GM18909 (cell line): Measurements from ENCODE around the gene SRPRB.

Experiments used
- ATAC-seq: cut with Tn5 transposase; IDR thresholded peaks from one replicate; pipeline ENCODE4 v1.9.1; 2021; ENCODE audit warnings: mild to moderate bottlenecking; ENCODE audit not compliant: unreplicated experiment, poor library complexity

The SRPRB gene

GRCh38 chr3:133860519-133860918 is 54.9 kb downstream of the SRPRB start:
- ATAC-seq: no peak

DNA sequence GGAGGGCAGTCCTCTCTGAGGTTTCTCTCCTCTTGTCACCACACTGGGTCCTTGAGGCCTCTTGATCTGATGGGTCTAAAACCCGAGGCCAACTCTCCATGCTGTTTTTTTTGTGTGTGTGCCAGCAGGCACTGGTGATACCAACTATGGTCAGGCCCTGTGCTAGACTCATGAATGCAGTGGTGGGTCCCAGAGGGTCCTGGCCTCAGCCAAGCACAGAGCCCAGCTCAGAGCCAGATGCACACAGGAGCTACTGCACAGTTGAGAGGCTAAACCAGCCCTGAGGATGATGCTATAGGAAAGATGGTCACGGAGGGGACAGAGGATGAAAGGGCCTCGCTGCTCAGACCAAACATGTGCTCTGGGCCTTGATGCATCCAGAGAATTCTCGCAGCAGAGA is 56.5 kb downstream of the SRPRB start:
- no peak for ATAC-seq

DNA sequence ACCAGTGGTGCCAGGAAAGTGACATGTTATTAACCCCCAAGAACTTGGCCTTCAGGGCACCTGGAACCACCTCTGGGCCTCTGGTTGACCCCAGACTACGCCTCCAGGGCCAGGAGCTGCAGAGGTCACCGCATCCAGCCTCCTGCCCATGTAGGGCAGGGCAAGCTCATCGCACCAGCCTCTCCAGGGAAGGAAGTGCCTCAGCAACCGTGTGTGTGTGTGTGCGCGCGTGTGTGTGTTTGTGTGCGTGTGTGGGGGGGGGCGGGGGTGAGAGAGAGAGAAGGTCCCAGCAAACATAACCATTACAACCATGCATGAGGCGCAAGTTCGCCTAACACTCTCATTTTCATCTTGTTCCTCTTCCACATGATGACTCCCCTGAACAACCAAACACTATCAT is 58.3 kb downstream of the SRPRB start:
- no peak for ATAC-seq

DNA sequence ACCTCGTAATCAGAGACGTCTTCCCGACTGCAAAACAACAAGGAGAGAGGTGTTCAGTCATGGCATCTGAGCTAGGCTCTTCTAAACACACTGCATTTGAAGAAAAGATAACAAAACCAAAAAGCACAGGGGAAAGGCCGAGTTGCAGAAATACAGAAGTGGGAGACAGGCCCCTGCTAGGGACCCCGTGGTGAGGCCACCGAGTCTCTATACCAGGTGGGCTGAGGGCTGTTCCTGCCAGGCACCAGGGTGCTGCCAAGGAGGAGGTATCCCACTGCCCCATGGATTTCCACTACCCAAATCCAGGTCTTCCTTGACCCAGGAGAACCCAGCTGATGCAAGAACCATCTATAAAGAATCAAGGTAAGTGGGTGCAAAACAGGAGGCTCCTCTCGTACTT is 59.0 kb downstream of the SRPRB start:
- no peak for ATAC-seq

GRCh38 chr3:133865136-133865855 is 59.7 kb downstream of the SRPRB start:
- no peak for ATAC-seq

DNA sequence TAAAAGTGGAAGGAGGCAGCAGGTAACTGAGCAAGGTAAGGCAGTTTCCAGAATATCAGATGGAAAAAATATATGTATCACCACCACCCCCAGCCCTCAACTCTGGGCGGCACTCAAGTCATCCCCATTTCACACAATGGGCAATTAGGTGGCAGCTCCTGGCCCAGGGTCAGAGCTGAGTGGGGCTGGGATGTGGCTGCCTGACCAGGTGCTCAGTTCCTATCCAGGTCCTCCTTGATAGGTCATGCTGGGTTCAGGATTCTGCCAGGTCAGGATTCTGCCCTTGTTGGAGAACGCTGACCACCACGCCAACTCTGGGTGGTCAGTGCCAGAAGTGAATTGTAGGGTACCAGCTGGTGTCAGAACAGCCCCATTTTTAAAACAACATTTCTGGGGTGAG is 60.5 kb downstream of the SRPRB start:
- no peak for ATAC-seq

DNA sequence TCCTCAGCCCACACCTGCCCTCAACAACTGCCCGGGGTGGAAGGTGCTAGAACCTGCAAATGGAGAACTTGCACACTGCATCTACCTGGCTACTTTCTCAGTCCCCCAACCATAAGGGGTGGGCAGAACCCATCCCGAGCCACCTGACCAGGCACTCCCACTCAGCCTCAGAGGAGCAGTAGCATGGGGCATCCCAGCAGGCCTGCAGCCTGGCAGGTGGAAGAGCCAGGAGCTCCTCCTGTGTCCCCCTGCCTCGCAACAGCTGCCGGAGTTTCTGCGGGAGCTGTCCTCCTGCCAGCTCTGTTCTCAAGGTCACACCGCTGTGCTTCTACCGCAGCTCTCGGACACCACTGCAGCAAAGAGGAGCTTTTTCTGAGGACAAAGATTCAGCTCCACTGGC is 62.6 kb downstream of the SRPRB start:
- ATAC-seq: no peak

GRCh38 chr3:133868758-133869475 is 63.3 kb downstream of the SRPRB start:
- ATAC-seq: no peak

DNA sequence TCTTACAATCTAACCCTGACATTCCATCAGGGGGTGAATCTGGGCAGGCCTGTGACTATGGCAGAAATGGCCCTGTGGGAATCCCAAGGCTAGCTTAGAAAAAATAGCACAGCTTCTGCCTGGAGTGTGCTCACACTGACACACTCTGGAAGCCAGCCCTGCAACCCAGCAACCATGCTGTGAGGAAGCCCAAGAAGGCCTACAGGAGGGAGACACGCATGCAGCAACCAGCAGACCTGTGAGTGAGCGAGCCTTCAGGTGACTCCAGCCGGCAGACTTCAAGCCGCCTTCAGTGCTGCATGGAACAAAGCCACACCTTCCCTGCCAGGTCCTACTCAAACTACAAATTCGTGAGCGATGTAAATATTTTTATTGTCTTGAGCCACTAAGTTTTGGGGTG is 64.0 kb downstream of the SRPRB start:
- ATAC-seq: no peak

GRCh38 chr3:133870822-133871221 is 65.2 kb downstream of the SRPRB start:
- ATAC-seq: no peak
